ENCODE measurements around the gene TMEM63A. TPM values are rescaled to one million over a fixed set of nuclear protein-coding genes. Genes with fewer than 3 reads are reported as not detected.

Gene TMEM63A
- total and polyA plus RNA-seq, 10 of the 15 experiments (the other 5 are each of a cell fraction or from before 2014, with no cell fraction given): 1.3 to 33.5 (median 15.2) TPM

- no TSS peak for BruUV-seq (replicated peaks)
- no peak overlapping the region for H3K27ac ChIP-seq (ENCODE audit: control insufficient read depth, insufficient read depth)
- ChIA-PET RAD21 (ENCODE audit: unreplicated experiment) (interaction anchor here (0.8 to 3.7 kb wide), 5 partner anchors 31 to 107 kb away, joined by 3 to 37 read pairs (median 13); partner anchors contain the start of genes PYCR2 and SRP9), CTCF (interaction anchor here (0.8 to 4.9 kb wide), 9 partner anchors 16 to 108 kb away, joined by 3 to 40 read pairs (median 4); partner anchors contain the start of gene SRP9), SMC1A (ENCODE audit: uncharacterized antibody, unreplicated experiment) (interaction anchor here (0.8 to 5.1 kb wide), 9 partner anchors 9 to 116 kb away, joined by 3 to 29 read pairs (median 8); partner anchors contain the start of gene SRP9), POLR2A (interaction anchor here (3.0 to 4.9 kb wide), 2 partner anchors 43 to 102 kb away, joined by 11 to 30 read pairs; partner anchors contain the start of genes PYCR2 and SRP9)
- ATAC-seq: no peak
- in situ Hi-C loops (cut with MboI): no loop called here
- H2AFZ ChIP-seq (ENCODE audit: control insufficient read depth, low read depth, low read length): no peak overlapping the region
- no peak overlapping the region for H3K9ac ChIP-seq (ENCODE audit: control insufficient read depth, insufficient read depth, low read length)
- WGBS (ENCODE audit: insufficient coverage, insufficient replicate concordance, low lambda C conversion rate, missing lambda C conversion rate): 68% methylated on average over 5 of the region's 5 CpGs
- peak overlapping the region; percentile 88; the same call in 1 of the 2 replicates for H3K4me3 ChIP-seq
- peaks cover 1 to 2% of the 10 kb centered on the region in 2 experiments; a peak in 3 of 4 replicates for H3K36me3 ChIP-seq (ENCODE audit: control insufficient read depth in 2 of 2, insufficient read depth in 2 of 2, low read length in 1 of 2)
- H4K20me1 ChIP-seq (ENCODE audit: control insufficient read depth, insufficient read depth): 0 out of 2 replicates have a peak, but pooled peaks cover 3% of the 10 kb centered on the region
- intact Hi-C loops (cut with micrococcal nuclease; ENCODE audit: unreplicated experiment): no loop called here
- peak; percentile 57 for FAIRE-seq
- H3K27me3 ChIP-seq (replicated peaks in 1 of 2; ENCODE audit: control insufficient read depth in 2 of 2, insufficient read depth in 2 of 2, low read length in 1 of 2): no peaks in the 10 kb centered on the region
- TF ChIP-seq SMAD5 (IDR thresholded peaks at IDR 0.05; ENCODE audit: low read depth) (no peak), YBX1 (IDR thresholded peaks at IDR 0.05) (no peak), E2F8 (IDR thresholded peaks at IDR 0.05; ENCODE audit: low read depth, partially characterized antibody) (no peak), ASH2L (IDR thresholded peaks at IDR 0.05; ENCODE audit: borderline replicate concordance, low read depth) (no peak), ATF3 (IDR thresholded peaks at IDR 0.05; ENCODE audit: borderline replicate concordance, extremely low read depth, low read depth, low read length) (no peak)
- no peaks in the 10 kb centered on the region for H3K9me3 ChIP-seq (replicated peaks; ENCODE audit: control insufficient read depth, insufficient read depth, low read length)
- no peak for DNase-seq (ENCODE audit: low read depth, low spot score)
- H3K4me1 ChIP-seq (ENCODE audit: control insufficient read depth, insufficient read depth, low read length): peaks cover 30% of the 10 kb centered on the region
- peaks cover 30% of the 10 kb centered on the region for H3K79me2 ChIP-seq (ENCODE audit: control insufficient read depth, insufficient read depth, low read length)
- H3K4me2 ChIP-seq (ENCODE audit: control insufficient read depth, insufficient read depth): peak overlapping the region; percentile 96
Measured at GRCh38 chr1:225880636-225881035, 1.5 kb downstream of the TMEM63A start.
